Measurements from ENCODE around the gene TCN1.
A peak's percentile ranks its signal among the peaks of the same experiment; 100 is the strongest.
"Not testable (repeated sequence)": the region's sequence is repeated elsewhere in the genome, so short reads cannot be mapped to it uniquely, and the experiment has no call there.

TCN1 gene, protein sequence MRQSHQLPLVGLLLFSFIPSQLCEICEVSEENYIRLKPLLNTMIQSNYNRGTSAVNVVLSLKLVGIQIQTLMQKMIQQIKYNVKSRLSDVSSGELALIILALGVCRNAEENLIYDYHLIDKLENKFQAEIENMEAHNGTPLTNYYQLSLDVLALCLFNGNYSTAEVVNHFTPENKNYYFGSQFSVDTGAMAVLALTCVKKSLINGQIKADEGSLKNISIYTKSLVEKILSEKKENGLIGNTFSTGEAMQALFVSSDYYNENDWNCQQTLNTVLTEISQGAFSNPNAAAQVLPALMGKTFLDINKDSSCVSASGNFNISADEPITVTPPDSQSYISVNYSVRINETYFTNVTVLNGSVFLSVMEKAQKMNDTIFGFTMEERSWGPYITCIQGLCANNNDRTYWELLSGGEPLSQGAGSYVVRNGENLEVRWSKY

GRCh38 chr11:59866397-59866796, at the start of gene TCN1:
Gene TCN1 (minus strand): TSS chr11:59866487. CDS start chr11:59866470, 17 bp downstream.
- DNase-seq: peak; percentile 78

DNA sequence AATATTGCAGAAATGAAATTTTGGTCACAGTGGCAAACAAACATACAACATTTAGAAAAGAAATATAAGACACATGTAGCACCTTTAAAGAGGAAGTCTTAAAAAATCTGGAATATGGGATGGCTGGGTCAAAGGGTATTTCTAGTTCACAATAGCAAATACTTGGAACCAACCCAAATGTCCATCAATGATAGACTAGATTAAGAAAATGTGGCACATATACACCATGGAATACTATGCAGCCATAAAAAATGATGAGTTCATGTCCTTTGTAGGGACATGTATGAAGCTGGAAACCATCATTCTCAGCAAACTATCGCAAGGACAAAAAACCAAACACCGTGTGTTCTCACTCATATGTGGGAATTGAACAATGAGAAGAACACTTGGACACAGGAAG, 37.3 kb upstream of the TCN1 start:
- DNase-seq: not testable (repeated sequence)

- DNase-seq: peak; percentile 83
Measured at GRCh38 chr11:59901306-59901705, 35.0 kb upstream of the TCN1 start.

GRCh38 chr11:59900366-59901126, 34.3 kb upstream of the TCN1 start:
- DNase-seq: no peak

- peak; percentile 8 for DNase-seq
Measured at GRCh38 chr11:59899532-59899931, 33.2 kb upstream of the TCN1 start.

DNA sequence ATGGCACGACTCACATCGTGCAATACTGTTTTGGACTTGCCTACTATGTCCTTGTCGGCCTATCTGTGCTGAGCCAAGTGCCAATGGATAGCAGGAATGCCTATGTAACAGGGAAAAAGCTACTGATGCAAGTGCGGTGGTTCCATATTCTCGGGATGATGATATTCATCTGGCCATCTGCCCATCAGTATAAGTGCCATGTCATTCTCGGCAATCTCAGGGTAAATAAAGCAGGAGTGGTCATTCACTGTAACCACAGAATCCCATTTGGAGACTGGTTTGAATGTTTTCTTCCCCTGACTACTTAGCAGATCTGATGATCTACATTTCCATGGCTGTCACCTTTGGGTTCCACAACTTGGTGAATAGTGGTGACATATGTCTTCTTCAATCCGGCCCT, 32.4 kb upstream of the TCN1 start:
- DNase-seq: no peak

- no peak for DNase-seq
Measured at GRCh38 chr11:59898046-59898445, 31.8 kb upstream of the TCN1 start.

- DNase-seq: no peak
Measured at GRCh38 chr11:59894616-59895015, 28.3 kb upstream of the TCN1 start.

- DNase-seq: peak; percentile 72
Measured at GRCh38 chr11:59891781-59892181, 25.5 kb upstream of the TCN1 start.

DNA sequence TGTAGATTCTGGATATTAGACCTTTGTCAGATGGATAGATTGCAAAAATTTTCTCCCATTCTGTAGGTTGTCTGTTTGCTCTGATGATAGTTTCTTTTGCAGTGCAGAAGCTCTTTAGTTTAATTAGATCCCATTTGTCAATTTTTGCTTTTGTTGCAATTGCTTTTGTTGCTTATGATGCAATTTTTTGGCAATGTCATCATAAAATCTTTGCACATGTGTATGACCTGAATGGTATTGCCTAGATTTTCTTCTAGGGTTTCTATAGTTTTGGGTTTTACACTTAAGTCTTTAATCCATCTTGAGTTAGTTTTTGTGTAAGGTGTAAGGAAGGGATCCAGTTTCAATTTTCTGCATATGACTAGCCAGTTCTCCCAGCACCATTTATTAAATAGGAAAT, 20.9 kb upstream of the TCN1 start:
- DNase-seq: not testable (repeated sequence)

DNA sequence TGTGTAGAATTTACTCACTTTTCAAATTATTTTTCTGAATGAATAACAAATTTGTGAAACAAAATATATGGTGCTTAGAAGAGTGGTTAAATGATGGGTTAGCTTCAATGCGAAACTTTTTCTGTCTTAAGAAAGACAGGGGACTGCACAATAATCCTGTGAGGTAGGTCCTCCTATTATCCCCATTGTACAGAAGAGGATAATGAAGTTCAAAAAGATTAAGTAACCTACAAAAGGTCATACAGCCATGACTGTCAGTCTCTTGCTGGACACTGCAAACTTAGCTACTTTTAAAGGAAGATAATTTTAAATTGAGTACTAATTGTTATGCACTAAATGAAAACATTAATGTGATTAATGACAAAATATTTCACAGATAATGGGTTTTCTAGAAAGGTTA, 17.3 kb upstream of the TCN1 start:
- DNase-seq: no peak

DNA sequence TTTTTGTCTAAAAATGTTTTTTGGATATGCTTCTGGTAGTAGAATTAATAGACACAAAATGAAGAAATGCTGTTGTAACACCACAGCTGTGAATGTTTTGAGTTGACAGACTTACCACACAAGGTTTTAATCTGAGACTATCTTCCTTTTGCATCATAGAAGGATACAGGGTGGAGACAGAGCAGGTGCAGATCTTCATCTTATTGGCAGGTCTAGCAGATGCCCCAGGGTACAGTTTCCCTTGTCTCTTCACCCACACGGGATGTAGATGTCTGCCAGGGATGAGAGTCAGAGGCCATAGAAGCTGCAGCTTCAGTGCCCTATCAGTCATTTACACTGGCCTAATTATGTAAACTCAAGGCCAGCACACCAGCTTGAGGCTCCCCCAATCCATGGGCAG, 13.3 kb upstream of the TCN1 start:
- no peak for DNase-seq

- DNase-seq: no peak
Measured at GRCh38 chr11:59878575-59878974, 12.3 kb upstream of the TCN1 start, which contains the start of gene OOSP3. Gene OOSP3 (plus strand): TSS chr11:59878782. CDS start chr11:59878809, 27 bp downstream.

- DNase-seq: no peak
Measured at GRCh38 chr11:59877784-59878183, 11.5 kb upstream of the TCN1 start.

GRCh38 chr11:59877325-59877724, 11.0 kb upstream of the TCN1 start:
- DNase-seq: no peak

DNA sequence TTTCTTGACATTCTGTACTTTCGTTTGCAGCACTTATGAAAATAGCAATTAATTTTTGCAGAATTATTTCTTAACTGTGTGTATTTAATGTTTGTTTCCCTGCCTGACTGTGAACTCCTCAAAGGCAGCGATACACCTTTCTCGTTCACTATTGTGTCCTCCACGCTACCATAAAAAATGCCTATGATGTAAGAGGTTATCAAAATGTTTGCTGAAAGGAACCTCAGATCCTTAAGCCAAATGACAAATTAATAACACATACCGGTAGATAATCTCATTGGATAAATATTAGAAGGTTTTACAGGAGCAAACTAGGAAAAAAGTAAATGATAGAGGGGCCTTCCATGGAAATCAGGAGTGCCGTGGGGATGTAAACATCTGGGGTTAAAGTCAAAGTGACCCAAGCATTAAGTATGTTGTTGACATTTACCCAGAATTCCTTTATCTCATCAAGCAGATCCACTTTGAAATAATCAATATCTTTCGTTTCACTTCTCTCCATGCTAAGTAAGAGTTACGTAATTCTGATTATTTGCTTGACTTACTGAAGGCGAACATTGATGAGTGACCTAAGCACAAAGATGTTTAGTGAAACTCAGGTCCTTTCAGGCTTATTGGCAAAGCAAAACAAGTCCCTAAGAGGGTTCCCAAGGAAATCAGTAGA, 9.7 kb upstream of the TCN1 start:
- no peak for DNase-seq

GRCh38 chr11:59872076-59872475, 5.8 kb upstream of the TCN1 start:
- DNase-seq: no peak

DNA sequence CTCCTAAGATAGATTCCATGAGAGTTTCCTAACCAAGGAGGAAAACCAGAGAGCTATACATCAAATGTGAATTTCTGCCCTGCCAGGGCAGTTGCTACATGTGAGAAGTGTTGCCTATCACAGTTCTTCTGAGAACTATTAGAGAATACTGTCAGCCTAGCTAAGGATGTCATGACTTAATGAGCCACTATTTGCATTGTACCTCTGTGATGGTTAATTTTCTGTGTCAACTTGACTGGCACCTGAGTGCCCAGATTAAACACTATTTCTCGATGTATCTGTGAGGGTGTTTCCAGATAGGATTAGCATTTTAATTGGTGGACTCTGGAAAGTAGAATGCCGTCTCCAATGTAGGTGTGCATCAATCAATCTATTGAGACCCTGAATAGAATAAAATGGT, 1.7 kb upstream of the TCN1 start:
- DNase-seq: no peak

DNA sequence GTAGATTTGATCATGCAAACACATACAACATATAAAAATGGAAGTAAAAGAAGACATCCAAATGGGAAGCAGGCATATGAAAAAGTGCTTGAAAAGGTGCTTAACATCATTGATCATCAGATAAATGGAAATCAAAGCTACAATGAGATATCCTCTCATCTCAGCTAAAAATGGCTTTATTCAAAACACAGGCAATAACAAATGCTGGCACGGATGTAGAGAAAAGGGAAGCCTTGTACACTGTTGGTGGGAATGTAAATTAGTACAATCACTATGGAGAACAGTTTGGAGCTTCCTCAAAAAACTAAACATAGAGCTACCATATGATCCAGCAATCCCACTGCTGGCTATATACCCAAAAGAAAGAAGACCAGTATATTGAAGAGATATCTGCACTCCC, 549 bp upstream of the TCN1 start:
- DNase-seq: no peak

DNA sequence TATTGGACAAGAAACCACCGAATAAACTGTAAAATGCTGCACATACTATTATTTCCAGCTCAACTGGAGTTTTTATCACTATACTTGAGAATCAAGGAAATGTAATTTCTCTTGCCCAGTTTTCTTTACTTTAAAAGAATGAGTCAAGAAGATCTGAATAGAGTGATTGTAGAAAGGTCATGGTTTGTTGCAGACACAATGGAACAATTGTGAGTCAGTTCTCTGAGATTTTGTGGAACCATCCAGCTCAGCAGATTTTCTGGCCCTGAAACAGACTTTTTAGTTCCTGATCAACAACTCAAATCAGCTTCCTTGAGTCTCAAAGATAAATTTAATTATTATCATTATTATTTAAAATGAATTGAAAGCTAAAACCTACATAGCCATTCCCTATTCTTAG, 1.3 kb downstream of the TCN1 start:
- DNase-seq: peak; percentile 52

DNA sequence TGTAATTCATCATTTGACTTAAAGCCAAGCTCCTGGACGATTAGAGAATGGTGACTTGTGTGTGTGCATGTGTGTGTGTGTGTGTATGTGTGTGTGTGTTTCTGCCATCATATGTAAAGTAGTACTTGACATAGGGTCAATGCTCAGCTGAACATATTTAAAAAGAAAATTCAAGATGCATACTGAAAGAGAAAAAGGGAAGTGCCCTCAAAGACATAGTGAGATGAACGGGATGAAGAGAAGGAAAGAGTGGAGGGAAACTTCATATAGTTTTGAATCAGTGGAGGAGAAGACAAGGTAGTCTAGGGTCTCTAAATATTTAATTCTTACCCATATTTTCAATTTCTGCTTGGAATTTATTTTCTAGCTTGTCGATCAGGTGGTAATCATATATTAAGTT, 4.0 kb downstream of the TCN1 start:
- DNase-seq: peak; percentile 18

- no peak for DNase-seq
Measured at GRCh38 chr11:59859673-59860072, 6.6 kb downstream of the TCN1 start.
